ENCODE measurements around the gene OOEP.

DNA sequence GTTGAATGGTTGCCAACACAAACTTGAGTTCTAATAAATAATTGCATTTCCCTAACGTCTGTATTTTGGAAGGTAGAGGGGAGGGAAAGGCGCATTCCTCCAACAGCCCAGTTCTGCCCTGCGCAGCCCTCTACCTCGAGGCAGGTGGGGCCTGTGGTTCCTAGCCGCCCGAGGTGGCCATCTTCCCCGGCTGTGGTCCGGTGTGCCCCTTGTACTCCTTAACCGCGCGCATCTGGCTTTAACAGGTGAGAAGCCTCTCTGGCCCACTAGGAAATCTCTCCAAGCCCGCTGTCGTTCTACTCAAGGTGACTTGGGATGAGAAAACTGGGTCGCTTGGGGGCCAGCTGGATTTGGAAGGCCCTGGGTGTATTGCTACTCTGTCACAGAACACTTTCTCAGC lies 5.6 kb downstream of the OOEP start:
- TF ChIP-seq, protein P1, sequence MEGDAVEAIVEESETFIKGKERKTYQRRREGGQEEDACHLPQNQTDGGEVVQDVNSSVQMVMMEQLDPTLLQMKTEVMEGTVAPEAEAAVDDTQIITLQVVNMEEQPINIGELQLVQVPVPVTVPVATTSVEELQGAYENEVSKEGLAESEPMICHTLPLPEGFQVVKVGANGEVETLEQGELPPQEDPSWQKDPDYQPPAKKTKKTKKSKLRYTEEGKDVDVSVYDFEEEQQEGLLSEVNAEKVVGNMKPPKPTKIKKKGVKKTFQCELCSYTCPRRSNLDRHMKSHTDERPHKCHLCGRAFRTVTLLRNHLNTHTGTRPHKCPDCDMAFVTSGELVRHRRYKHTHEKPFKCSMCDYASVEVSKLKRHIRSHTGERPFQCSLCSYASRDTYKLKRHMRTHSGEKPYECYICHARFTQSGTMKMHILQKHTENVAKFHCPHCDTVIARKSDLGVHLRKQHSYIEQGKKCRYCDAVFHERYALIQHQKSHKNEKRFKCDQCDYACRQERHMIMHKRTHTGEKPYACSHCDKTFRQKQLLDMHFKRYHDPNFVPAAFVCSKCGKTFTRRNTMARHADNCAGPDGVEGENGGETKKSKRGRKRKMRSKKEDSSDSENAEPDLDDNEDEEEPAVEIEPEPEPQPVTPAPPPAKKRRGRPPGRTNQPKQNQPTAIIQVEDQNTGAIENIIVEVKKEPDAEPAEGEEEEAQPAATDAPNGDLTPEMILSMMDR (IDR thresholded peaks at IDR 0.05), result no peak
- no peak for TF ChIP-seq POLR2A (IDR thresholded peaks at IDR 0.05; ENCODE audit: low read depth)

Data from esophagus muscularis mucosa (tissue), 3 donors.